HepG2 (cell line): ENCODE measurements around the gene HEXD. TPM values are rescaled to one million over a fixed set of nuclear protein-coding genes. Genes with fewer than 3 reads are reported as not detected.

ENCODE experiments used
- CCAR2 ChIP-seq: fragments of 200-400 bp; formaldehyde crosslinking; optimal IDR thresholded peaks from 2 replicates; pipeline ENCODE3; 2018; ENCODE audit warnings: low read depth, mild to moderate bottlenecking, low read length, moderate library complexity
- ELF4 ChIP-seq: sonication (generic); formaldehyde crosslinking; IDR thresholded peaks from 2 replicates; pipeline ENCODE4 v1.5.0; 2020; ENCODE audit warnings: missing genetic modification reagents, mild to moderate bottlenecking, moderate library complexity, borderline replicate concordance
- HIVEP1 ChIP-seq: sonication (generic); formaldehyde crosslinking; IDR thresholded peaks from 2 replicates; pipeline ENCODE4 v1.4.0; 2020; ENCODE audit warnings: mild to moderate bottlenecking, missing genetic modification reagents
- ISL2 ChIP-seq: sonication (generic); formaldehyde crosslinking; IDR thresholded peaks from 2 replicates; pipeline ENCODE4 v1.5.0; 2020; ENCODE audit warnings: missing genetic modification reagents
- MAFF ChIP-seq: IDR thresholded peaks from 2 replicates; pipeline ENCODE4 v1.6.1; 2011; ENCODE audit warnings: low read depth, low read length, improper control_type of control experiment
- MBD4 ChIP-seq: IDR thresholded peaks from 2 replicates; pipeline ENCODE4 v1.6.1; 2012; ENCODE audit warnings: low read length, inconsistent platforms, borderline replicate concordance
- NBN ChIP-seq: fragments of 450-650 bp; conservative IDR thresholded peaks from 2 replicates; pipeline ENCODE4 v1.6.1; 2017
- PAF1 ChIP-seq: IDR thresholded peaks from 2 replicates; pipeline ENCODE4 v1.6.1; 2016; ENCODE audit warnings: missing genetic modification reagents, missing compliant biosample characterization
- PRDM10 ChIP-seq: sonication (generic); formaldehyde crosslinking; IDR thresholded peaks from 2 replicates; pipeline ENCODE4 v1.4.0; 2020; ENCODE audit warnings: low read depth, missing genetic modification reagents
- SIN3B ChIP-seq: fragments of 150-350 bp; IDR thresholded peaks from 2 replicates; pipeline ENCODE4 v1.6.1; 2014; ENCODE audit warnings: low read length
- ZBED4 ChIP-seq: sonication (generic); formaldehyde crosslinking; IDR thresholded peaks from 2 replicates; pipeline ENCODE4 v1.4.0; 2020; ENCODE audit warnings: missing genetic modification reagents, borderline replicate concordance
- ZNF142 ChIP-seq: sonication (generic); formaldehyde crosslinking; IDR thresholded peaks from 2 replicates; pipeline ENCODE4 v1.4.0; 2020; ENCODE audit warnings: missing genetic modification reagents
- ZNF33A ChIP-seq: sonication (generic); formaldehyde crosslinking; IDR thresholded peaks from 2 replicates; pipeline ENCODE4 v1.5.1; 2020; ENCODE audit warnings: missing genetic modification reagents, mild to moderate bottlenecking, moderate library complexity, borderline replicate concordance
- ZNF441 ChIP-seq: sonication (generic); formaldehyde crosslinking; IDR thresholded peaks from 2 replicates; pipeline ENCODE4 v1.7.0; 2021; ENCODE audit warnings: missing genetic modification reagents, borderline replicate concordance
- ZNF788 ChIP-seq: sonication (generic); formaldehyde crosslinking; IDR thresholded peaks from 2 replicates; pipeline ENCODE4 v1.5.0; 2020; ENCODE audit warnings: mild to moderate bottlenecking, missing genetic modification reagents, borderline replicate concordance
- polyA plus RNA-seq, 8 experiments: library from polyadenylated mRNA; depleted of rRNA in 3 of 8; stranded (reverse) in 7 of 8; unstranded in 1 of 8; fragments of >200 nt; fragmentation: Illumina TruSeq in 4 of 8; extraction: Trizol in 4 of 8; gene quantifications; 2 replicates each; pipeline versions ENCODE4 v1.2.1 to v1.2.3, GENCODE V29; 2011 to 2016; ENCODE audit warnings: low read depth in 4 of 8, missing spikeins in 1 of 8, mixed read lengths in 1 of 8; ENCODE audit not compliant: insufficient read depth in 1 of 8
- total RNA-seq, 5 experiments: library from RNA; depleted of rRNA; stranded (reverse); fragments of >200 nt; fragmentation: Illumina TruSeq; extraction: Trizol; gene quantifications; 2 replicates each; pipeline ENCODE4 v1.2.3, GENCODE V29; 2016; ENCODE audit warnings: low read depth in 1 of 5

HEXD gene
- total and polyA plus RNA-seq, 2 of the 13 experiments (the other 11 are each of a cell fraction or from before 2014, with no cell fraction given), result 22.3 to 41.8 TPM

- TF ChIP-seq ZNF142 (CRISPR knock-in tag), result peak; percentile 79; the same call in 1 of the 2 replicates
- peak; percentile 74; the same call in 1 of the 2 replicates for TF ChIP-seq ISL2
- no peak for TF ChIP-seq SIN3B
- TF ChIP-seq CCAR2, result no peak
- TF ChIP-seq HIVEP1, result peak; percentile 88
- no peak for TF ChIP-seq PAF1
- TF ChIP-seq ELF4 (CRISPR knock-in tag), result peak; percentile 35; the same call in 1 of the 2 replicates
- peak; percentile 82 for TF ChIP-seq ZBED4 (CRISPR knock-in tag)
- no peak for TF ChIP-seq MAFF
- peak; percentile 38; the same call in 1 of the 2 replicates for TF ChIP-seq ZNF788 (CRISPR knock-in tag)
- peak; percentile 94 for TF ChIP-seq ZNF441 (CRISPR knock-in tag)
- TF ChIP-seq MBD4, result no peak
- 0 out of 2 replicates have a peak, but pooled peaks have one; percentile 28 for TF ChIP-seq ZNF33A (CRISPR knock-in tag)
- TF ChIP-seq NBN, result no peak
- TF ChIP-seq PRDM10 (CRISPR knock-in tag), result 0 out of 2 replicates have a peak, but pooled peaks have one; percentile 39
Measured at GRCh38 chr17:82370471-82371332, 47.4 kb upstream of the HEXD start (continued).
